ENCODE results near the gene TULP1.

Gene TULP1

DNA sequence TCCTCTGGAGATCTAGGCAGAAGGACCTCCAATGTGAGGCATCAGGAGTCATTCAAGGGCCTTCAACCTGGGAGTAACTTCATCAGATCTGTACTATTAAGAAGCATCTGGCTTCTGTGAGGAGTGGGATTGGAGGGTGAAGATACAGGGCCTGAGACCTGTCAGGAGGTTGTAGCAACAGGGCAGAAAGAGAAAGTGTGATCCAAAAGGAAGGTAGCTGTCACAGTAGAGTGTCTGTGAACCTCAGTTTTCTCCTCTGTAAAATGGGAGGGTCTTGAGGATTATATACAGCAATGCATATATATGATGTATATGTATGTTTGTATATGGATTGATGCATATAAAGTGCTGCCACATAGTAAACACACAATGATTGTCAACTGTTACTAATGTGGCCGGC is 47.0 kb downstream of the TULP1 start:
- DNase-seq (ENCODE audit: low read depth) = no peak

DNA sequence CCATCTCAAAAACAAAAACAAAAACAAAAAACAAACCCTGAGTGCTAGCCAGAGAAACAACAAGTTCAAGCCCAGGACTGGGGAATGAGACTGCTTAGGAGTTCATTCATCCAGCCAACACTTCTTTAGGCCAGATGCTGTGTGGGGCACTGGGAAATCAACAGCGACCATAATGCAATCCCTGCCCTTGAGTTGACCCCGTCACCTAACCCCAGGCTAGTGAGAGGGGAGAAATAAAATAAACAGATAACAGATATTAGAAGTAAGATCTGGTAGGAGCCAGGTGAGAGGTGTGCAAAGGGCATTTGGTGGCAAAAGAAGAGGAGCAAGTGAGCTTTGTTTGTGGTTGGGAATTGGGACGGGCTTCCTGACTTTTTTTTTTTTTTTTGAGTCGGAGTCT is 49.4 kb downstream of the TULP1 start:
- no peak for DNase-seq (ENCODE audit: low read depth)

DNA sequence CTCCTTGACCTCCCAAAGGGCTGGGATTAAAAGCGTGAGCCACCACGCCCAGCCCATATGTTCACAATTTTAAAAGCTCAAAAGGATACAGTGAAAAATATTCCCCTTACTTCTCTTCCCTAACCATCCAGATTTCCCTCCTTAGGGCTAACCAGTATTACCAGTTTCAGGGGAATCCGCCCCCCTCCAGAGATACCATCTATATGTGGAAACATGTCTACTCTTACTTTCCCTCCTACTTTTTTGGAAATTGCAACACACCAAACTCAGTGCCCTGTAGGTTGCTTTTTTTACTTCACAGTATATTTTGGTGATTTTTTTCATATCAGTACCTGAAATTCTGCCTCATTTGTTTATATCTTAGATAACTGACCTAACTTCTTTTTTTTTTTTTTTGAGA is 51.4 kb downstream of the TULP1 start:
- DNase-seq (ENCODE audit: low read depth) = no peak

DNA sequence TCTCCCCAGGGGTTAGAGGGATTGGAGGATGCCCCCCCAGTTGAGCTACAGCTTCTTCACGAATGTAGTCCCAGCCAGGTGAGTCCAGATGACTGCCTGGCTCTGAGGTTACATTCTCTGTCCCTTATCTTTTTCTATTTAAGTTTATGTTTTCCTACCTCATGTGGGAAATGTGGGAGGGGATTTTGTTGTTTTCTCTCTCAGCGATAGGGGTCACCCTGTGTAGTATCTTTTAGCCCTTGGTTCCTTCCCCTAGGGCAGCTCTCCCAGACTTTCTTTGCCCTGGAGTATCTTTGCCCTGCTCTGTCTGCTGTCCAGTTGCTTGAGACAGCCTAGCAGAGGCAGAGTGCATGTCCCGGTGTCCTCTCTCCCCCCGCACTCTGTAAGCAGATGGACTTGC is 54.8 kb downstream of the TULP1 start:
- no peak for DNase-seq (ENCODE audit: low read depth)

DNA sequence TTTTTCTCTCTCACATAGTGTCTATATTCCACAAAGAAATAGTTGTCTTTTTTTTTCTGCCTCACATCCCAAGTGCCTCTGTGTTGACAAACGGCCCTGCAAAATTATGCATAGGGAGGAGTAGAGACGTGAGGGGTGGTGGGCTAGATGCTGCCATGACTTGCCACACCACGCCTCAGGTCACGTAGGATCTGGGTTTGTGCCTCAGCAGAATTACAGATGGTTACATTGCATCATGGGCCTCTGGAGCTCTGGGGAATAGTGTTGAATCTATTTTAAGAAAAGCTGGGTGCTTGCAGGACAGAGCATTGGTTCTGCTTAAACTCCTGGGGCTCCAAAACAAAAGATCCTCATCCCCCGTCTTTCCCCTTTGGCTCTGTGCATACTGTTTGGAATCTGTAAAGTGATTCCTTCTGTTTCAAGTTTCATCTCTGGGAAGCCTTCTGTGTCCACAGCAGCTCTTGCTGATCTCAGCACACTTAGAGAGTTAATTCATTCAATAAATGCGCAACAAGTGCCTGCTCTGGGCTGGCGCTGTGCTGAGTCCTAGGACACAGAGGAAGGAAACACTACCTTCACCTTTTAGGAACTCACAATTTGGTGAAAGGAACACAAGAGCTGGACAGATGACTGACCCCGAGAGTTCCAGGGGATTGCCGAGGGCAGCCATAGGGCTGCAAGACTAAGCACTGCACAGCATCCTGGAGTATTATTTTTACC is 58.1 kb downstream of the TULP1 start:
- DNase-seq (ENCODE audit: low read depth) = no peak

DNA sequence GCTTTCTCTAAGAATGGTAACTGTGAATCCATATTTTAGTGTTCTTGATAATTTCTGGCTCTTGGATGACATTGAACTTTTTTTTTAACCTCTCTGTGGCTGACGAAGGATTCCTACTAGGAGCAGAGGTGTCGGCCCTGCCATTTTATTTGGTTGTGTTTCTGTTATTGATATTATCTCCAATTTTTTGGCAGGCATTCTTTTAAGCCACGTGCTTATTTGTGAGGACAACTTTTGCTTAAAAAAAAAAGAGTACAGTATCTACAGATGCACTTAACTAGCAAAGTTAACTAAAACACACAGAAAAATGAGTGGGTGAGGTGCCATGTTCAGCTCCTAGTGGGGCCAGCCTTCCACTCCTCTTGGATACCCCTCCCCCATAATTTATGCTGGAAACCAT is 59.5 kb downstream of the TULP1 start:
- DNase-seq (ENCODE audit: low read depth) = no peak

DNA sequence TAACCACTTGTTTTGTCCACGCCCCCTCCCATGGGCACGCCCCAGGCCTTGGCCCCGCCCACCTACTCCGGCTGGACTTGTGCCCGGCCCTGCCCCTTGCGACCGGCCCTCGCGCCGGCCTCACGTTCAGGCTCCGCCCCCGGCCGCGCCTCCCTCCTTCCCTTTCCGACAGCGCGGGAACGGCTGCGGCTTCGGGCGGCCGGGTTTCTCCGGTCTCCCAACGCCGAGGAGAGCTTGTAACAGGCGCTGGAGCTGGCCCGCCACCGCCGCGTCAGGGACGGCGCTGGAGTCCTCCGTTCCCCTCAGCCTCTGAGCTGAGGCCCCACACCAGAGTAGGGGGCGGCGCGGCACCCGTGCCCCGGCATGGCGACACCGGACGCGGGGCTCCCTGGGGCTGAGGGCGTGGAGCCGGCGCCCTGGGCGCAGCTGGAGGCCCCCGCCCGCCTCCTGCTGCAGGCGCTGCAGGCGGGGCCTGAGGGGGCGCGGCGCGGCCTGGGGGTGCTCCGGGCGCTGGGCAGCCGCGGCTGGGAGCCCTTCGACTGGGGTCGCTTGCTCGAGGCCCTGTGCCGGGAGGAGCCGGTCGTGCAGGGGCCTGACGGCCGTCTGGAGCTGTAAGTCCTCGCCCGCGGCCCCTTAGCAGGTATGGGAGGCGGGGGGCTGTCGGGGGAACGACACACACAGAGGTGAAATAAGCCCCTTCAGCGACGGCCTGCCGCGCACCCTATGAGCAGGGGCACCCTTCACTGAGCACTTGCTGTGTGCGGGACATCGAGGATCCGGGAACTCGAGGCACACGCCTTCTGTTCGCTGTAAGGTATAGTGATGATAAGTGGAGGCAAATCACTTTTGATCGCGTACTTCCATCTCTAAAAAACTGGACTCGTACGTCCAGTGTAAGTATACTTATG is 60.3 kb downstream of the TULP1 start, which contains the start of gene FANCE:
Gene FANCE (plus strand): TSS at position 156 of the 908 bp plus-strand sequence. CDS start 208 bp downstream, at position 364.
- peak; percentile 90 for DNase-seq (ENCODE audit: low read depth)

DNA sequence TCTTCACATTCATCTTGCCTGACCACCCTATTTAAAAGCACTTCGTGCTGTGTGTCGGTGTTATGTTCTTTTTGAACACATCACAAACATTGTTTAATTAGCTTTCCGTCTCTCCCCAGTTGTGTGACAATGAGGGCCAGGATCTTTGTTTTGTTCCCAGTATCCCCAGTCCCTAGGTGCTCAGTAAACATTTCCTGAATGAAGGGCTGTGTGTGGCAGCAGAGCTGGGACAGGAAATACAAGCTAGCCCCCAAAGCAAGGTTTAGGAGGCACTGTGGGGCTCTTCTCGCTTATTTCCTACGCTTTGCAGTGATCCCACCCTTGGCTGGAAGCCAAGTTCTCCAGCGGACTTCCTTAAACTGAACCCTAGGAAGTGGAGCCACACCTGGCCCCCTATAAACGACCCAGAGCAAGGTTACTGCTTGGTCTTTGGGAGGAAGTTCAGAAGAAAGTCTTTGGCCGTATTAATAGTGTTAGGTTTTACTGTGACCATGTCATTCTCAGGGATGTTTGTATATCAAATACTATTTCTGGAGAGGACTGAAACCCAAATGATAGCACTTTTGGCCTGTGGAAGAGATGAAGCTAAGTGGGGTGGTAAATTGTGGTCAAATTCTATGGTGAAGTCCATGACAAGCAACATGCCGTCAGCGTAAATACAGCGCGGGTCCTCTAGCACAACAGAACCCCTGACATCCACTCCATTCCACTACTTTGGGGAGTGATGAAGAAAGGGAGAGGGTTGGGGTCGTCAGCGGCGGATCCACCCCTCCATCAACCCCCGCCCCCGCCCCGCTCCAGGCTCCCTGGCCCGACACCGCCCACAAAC is 61.1 kb downstream of the TULP1 start:
- DNase-seq (ENCODE audit: low read depth) = no peak

DNA sequence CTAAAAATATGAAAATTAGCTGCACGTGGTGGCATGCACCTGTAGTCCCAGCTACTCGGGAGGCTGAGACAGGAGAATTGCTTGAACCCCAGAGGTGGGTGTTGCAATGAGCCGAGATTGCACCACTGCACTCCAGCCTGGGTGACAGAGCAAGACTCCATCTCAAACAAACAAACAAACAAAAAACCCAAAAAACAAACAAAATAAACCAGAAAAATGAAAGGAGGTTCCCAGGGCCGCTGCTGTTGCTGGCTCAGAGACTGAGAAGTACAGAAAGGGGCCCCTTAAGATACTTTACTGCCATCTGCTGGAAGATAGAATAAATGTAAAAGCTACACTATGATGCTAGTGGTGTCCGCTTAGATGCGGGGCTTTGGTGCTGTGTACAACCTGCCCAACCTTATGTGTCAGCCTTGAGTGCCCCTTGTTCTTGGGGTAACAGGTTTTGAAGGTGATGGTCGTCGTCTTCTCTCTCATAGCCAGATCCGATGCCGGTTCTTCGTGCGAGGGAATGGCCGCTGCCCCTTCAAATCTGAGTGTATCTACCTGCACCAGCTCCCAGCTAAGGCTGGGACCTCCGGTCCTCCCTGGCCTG is 63.3 kb downstream of the TULP1 start:
- DNase-seq (ENCODE audit: low read depth) = no peak

DNA sequence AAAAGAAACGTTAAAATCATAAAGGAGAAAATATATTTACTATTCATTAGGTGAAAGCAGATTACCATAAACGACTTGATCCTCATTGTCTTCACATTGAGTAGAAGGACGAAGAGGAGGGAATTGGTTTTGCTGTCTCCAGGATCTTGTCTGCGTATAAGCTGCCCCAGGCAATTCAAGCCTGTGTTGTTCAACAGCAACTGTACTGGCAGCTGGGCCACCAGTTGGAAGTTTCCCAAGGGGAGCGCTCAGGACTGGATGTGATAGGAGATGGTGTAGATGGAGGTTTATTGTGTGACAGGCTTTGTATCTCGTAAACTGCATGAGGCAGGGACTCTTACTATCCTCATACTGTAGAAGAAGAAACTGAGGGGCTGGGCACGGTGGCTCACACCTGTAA is 64.5 kb downstream of the TULP1 start:
- DNase-seq (ENCODE audit: low read depth) = no peak
